Measurements from ENCODE around the gene GPR180.

GPR180 gene

DNA sequence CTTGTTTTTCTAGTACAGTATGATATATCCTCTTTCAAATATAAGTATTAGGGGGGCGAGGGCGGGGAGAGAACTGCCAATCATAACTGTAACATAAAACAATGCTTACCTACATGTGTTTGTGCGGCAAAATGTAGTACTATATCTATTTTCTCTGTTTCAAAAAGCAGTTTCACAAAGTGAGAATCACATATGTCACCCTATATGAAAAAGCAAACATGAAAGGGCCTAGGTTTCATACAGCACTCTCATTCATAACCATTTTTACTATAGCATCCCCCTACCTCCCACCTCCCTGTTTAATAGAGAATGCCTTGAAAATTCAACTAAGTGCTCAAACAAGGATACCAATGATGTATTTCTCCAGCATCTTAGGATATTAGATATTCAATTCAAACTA, 10.9 kb upstream of the GPR180 start:
- H3K79me2 ChIP-seq (ENCODE audit: insufficient read depth, low read length), result peaks cover 68% of the 10 kb centered on the region
- peak overlapping the region; percentile 86 for H3K4me2 ChIP-seq (ENCODE audit: low read depth, low read length, poor library complexity, severe bottlenecking)
- peaks cover 6% of the 10 kb centered on the region; the same call in 1 of the 2 replicates for H3K36me3 ChIP-seq (ENCODE audit: insufficient read depth, low read length)

DNA sequence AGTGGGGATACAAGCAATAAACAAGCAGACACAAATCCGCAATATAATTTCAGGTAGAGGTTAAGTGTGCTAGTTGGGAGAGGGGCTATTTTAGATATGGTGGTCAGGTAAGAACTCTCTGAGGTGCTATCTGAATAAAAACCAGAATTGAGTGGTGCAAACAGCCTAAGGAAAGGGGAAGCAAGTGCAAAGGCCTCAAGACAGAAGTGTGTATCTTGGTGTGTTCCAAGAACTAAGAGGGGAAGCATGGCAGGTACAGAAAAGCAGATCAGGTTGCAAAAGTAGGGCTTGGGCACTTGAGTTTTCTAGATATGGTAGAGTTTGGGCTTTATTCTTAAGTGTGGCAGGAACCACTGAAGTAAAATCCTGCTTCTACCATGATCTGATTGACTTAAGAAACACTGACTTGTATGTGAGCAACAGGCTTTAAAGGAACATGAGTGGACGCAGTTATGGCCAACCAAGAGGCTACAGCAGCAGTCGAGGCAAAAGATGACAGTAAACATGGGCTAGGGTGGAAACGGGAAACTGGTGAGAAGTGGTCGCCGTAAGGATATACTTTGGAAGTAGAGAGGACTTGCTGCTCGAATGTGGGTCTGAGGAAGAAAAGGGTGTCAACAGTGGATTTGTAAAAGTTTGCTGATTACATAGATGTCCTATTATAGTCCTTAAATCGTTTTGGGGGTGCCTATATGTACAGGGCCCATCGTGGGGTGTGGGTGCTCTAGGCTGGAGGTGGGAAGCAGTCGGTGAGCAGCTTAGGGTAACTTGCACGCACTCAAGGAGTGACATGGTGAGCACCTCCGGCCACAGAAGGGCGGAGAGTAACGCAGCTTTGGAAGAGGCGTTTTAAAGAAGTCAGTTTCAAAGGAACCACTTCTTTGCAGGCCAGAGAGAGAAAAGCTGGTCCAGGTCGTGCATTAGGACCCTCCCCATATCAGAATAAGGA, 6.4 kb upstream of the GPR180 start:
- TF ChIP-seq EZH2phosphoT487 (IDR thresholded peaks at IDR 0.05; ENCODE audit: borderline replicate concordance), result no peak
- TF ChIP-seq, protein P1, sequence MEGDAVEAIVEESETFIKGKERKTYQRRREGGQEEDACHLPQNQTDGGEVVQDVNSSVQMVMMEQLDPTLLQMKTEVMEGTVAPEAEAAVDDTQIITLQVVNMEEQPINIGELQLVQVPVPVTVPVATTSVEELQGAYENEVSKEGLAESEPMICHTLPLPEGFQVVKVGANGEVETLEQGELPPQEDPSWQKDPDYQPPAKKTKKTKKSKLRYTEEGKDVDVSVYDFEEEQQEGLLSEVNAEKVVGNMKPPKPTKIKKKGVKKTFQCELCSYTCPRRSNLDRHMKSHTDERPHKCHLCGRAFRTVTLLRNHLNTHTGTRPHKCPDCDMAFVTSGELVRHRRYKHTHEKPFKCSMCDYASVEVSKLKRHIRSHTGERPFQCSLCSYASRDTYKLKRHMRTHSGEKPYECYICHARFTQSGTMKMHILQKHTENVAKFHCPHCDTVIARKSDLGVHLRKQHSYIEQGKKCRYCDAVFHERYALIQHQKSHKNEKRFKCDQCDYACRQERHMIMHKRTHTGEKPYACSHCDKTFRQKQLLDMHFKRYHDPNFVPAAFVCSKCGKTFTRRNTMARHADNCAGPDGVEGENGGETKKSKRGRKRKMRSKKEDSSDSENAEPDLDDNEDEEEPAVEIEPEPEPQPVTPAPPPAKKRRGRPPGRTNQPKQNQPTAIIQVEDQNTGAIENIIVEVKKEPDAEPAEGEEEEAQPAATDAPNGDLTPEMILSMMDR (conservative IDR thresholded peaks at IDR 0.05; ENCODE audit: low read length), result no peak
- H3K9me3 ChIP-seq (ENCODE audit: insufficient read depth, low read depth, low read length), result no peaks in the 10 kb centered on the region
- H3F3A ChIP-seq (ENCODE audit: low read depth), result no peaks in the 10 kb centered on the region; the same call in 1 of the 2 replicates
- H3K4me2 ChIP-seq (ENCODE audit: low read depth, low read length, poor library complexity, severe bottlenecking), result peak overlapping the region; percentile 86
- peaks cover 27% of the 10 kb centered on the region for H4K20me1 ChIP-seq (ENCODE audit: insufficient read depth, low read length, poor library complexity, severe bottlenecking)
- peak overlapping the region; percentile 94 for H3K4me3 ChIP-seq (ENCODE audit: low read length, poor library complexity, severe bottlenecking)
- H3K27me3 ChIP-seq (ENCODE audit: insufficient read depth, low read length, poor library complexity, severe bottlenecking), result no peaks in the 10 kb centered on the region
- peaks cover 6% of the 10 kb centered on the region; the same call in 1 of the 2 replicates for H3K36me3 ChIP-seq (ENCODE audit: insufficient read depth, low read length)
- peak overlapping the region; percentile 91 for H3K9ac ChIP-seq (ENCODE audit: low read depth, low read length, poor library complexity, severe bottlenecking)
- peaks cover 51% of the 10 kb centered on the region for H3K79me2 ChIP-seq (ENCODE audit: insufficient read depth, low read length)
- H3K4me1 ChIP-seq (ENCODE audit: insufficient read depth, low read length, poor library complexity, severe bottlenecking), result peaks cover 45% of the 10 kb centered on the region
- H2AFZ ChIP-seq (ENCODE audit: low read length), result peak overlapping the region; percentile 84
- no peaks in the 10 kb centered on the region for H3K9me2 ChIP-seq (replicated peaks; ENCODE audit: low read depth, low read length)

More for the DNA sequence above, 10.9 kb upstream of the GPR180 start:
- Histone ChIP-seq H3K27me3 (ENCODE audit: insufficient read depth, low read length, poor library complexity, severe bottlenecking) (no peaks in the 10 kb centered on the region), H3K4me1 (ENCODE audit: insufficient read depth, low read length, poor library complexity, severe bottlenecking) (peaks cover 43% of the 10 kb centered on the region), H2AFZ (ENCODE audit: low read length) (no peak overlapping the region), H4K20me1 (ENCODE audit: insufficient read depth, low read length, poor library complexity, severe bottlenecking) (peaks cover 36% of the 10 kb centered on the region), H3K4me3 (ENCODE audit: low read length, poor library complexity, severe bottlenecking) (peak overlapping the region; percentile 44), H3K9ac (ENCODE audit: low read depth, low read length, poor library complexity, severe bottlenecking) (peak overlapping the region; percentile 29), H3F3A (ENCODE audit: low read depth) (no peaks in the 10 kb centered on the region), H3K9me3 (ENCODE audit: insufficient read depth, low read depth, low read length) (no peaks in the 10 kb centered on the region), H3K9me2 (replicated peaks; ENCODE audit: low read depth, low read length) (no peaks in the 10 kb centered on the region)
- TF ChIP-seq, protein P1 (conservative IDR thresholded peaks at IDR 0.05; ENCODE audit: low read length), result no peak
- TF ChIP-seq EZH2phosphoT487 (IDR thresholded peaks at IDR 0.05; ENCODE audit: borderline replicate concordance), result no peak

DNA sequence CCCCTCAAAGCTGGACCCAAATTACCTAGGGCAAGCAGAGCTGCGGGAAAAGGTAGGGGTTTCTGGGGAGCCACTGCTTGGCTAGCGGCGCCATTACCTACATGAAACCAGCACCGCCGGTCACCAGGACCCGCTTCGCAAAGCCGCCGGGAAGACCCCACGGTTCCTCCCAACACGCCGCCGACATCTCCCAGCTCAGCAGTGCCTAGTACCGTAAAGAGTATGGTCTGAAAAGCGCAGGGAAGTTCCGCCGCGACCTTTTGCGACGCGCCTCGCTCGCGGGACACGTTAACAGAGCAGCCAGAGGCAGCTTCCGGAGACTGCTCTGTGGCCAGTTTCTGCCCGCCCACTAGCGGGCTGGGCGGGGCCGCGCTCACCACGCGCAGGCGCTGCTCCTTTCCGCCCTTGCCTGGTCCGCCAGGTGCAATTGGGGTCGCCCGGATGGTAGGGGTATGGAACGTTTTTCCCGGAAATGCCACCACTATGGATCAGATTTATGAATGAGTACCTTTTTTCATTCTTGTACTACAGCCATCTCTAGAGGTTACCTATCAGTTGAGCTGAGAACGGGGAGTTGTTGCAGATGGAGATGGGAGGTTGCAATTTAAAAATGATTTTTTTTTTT, 5.6 kb upstream of the GPR180 start, which contains the start of gene TGDS:
TSS of gene TGDS (minus strand) at position 203 of the 625 bp plus-strand sequence. CDS start at position 187, 16 bp downstream.
- peak within 1 kb of the TSS; percentile 94 for H3K4me3 ChIP-seq (ENCODE audit: low read length, poor library complexity, severe bottlenecking)
- H2AFZ ChIP-seq (ENCODE audit: low read length), result peak within 1 kb of the TSS; percentile 84
- peaks cover 39% of the 10 kb centered on the region for H3K4me1 ChIP-seq (ENCODE audit: insufficient read depth, low read length, poor library complexity, severe bottlenecking)
- H3K9me2 ChIP-seq (replicated peaks; ENCODE audit: low read depth, low read length), result no peaks in the 10 kb centered on the region
- peak within 1 kb of the TSS; percentile 91 for H3K9ac ChIP-seq (ENCODE audit: low read depth, low read length, poor library complexity, severe bottlenecking)
- no peaks in the 10 kb centered on the region for H3K9me3 ChIP-seq (ENCODE audit: insufficient read depth, low read depth, low read length)
- H4K20me1 ChIP-seq (ENCODE audit: insufficient read depth, low read length, poor library complexity, severe bottlenecking), result peaks cover 19% of the 10 kb centered on the region
- peaks cover 44% of the 10 kb centered on the region for H3K79me2 ChIP-seq (ENCODE audit: insufficient read depth, low read length)
- peak within 1 kb of the TSS; percentile 86 for H3K4me2 ChIP-seq (ENCODE audit: low read depth, low read length, poor library complexity, severe bottlenecking)
- peaks cover 6% of the 10 kb centered on the region; the same call in 1 of the 2 replicates for H3K36me3 ChIP-seq (ENCODE audit: insufficient read depth, low read length)
- no peaks in the 10 kb centered on the region; the same call in 1 of the 2 replicates for H3F3A ChIP-seq (ENCODE audit: low read depth)
- TF ChIP-seq EZH2phosphoT487 (IDR thresholded peaks at IDR 0.05; ENCODE audit: borderline replicate concordance), result no peak
- TF ChIP-seq, protein P1 (conservative IDR thresholded peaks at IDR 0.05; ENCODE audit: low read length), result no peak
- H3K27me3 ChIP-seq (ENCODE audit: insufficient read depth, low read length, poor library complexity, severe bottlenecking), result no peaks in the 10 kb centered on the region

Data from Loucy (cell line).